KG1 (cell line): ENCODE data around the gene SLC7A7.
"Not testable (repeated sequence)": the region's sequence is repeated elsewhere in the genome, so short reads cannot be mapped to it uniquely, and the experiment has no call there.

ENCODE experiments used
- DNase-seq: peaks from one replicate; lab custom pipeline; 2025; lab: John Stamatoyannopoulos, UW

Gene SLC7A7

DNA sequence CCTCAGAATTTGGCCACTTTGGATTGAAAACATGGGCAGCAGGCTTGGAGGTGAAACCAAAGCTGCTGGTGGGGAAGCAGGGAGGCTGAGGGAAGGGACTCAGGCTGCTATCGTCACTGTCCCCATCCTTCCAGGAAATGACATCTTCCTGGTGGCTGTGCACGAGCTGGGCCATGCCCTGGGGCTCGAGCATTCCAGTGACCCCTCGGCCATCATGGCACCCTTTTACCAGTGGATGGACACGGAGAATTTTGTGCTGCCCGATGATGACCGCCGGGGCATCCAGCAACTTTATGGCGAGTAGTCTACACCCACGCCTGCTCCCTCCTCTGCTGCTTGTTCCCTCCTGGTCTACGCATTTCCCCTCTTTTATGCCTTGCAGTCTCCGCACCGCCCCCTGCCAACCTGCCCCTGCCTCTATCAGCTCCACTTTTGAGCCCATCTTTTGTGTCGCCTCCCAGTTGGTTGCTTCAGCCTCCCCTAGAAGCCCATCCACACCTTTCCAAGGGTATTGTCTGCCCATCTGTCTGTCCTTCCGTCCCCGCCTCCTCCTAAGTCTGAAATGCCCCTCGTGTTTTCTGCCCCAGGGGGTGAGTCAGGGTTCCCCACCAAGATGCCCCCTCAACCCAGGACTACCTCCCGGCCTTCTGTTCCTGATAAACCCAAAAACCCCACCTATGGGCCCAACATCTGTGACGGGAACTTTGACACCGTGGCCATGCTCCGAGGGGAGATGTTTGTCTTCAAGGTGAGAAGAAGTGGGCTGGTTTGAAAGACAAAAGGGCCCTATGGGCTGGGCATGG lies 28.1 kb upstream of the SLC7A7 start:
- no peak for DNase-seq

DNA sequence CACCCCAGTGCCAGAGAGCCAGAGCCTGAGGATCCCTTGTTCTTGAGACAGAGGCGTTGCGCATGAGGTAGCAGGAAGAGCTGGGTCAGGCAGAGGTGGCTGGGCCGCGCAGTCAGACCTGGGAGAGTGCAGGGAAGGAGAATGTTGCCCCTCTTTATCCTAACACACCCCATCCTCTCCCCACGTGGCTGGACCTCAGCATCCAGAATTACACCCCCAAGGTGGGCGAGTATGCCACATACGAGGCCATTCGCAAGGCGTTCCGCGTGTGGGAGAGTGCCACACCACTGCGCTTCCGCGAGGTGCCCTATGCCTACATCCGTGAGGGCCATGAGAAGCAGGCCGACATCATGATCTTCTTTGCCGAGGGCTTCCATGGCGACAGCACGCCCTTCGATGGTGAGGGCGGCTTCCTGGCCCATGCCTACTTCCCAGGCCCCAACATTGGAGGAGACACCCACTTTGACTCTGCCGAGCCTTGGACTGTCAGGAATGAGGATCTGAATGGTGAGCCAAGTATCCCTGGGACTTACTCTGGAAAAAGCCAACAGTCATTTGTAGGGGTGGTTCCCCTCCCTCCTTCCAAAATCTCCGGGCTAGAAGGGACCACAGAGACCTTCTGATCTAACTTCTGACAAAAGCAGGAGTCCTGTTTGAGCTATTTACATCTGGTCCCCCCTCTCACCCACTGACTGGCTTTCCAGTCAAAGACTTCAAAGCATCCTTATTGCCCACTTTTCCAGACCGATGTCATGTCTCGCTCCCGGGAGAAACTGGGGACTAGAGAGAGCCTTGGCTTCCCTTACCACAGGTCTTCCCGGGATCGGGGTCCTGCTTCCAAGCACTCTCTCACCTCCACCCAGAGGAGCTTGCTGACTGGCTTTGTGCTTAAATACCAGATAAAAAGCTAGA lies 27.2 kb upstream of the SLC7A7 start:
- no peak for DNase-seq

GRCh38 chr14:22841769-22842168 lies 26.5 kb upstream of the SLC7A7 start:
- DNase-seq, result no peak

- DNase-seq, result no peak
Measured at GRCh38 chr14:22841311-22841710, 26.1 kb upstream of the SLC7A7 start.

DNA sequence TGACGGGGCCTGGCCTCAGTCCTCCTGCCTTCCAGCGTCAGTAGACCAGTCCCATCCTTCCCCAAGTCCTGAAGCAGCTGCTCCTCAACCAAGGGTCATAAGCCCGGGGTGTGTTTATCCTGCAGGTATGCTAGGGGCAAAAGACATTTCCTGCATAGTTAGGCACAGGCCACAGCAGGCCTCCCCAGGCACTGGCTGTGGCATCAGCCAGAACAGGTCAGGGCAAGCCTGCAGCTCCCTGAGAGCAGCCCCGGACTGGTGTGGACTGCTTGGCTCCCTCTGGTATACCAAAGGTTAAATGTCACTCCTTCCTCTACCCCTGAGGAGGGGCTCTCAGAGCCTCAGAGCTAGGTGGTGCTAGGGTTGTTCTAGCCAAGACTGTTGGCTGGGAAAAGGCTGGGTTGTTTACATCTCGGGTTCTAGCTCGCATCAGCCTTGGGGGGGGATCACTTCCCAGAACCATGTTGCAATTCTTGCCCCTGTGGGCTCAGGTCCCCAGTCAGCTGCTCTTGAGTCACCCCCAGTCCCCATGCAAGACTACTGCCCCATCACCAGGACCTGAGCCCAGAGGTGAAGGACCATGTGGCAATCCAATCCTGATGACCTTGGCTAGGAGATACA lies 24.0 kb upstream of the SLC7A7 start:
- DNase-seq, result no peak

- no peak for DNase-seq
Measured at GRCh38 chr14:22838631-22839041, 23.4 kb upstream of the SLC7A7 start.

DNA sequence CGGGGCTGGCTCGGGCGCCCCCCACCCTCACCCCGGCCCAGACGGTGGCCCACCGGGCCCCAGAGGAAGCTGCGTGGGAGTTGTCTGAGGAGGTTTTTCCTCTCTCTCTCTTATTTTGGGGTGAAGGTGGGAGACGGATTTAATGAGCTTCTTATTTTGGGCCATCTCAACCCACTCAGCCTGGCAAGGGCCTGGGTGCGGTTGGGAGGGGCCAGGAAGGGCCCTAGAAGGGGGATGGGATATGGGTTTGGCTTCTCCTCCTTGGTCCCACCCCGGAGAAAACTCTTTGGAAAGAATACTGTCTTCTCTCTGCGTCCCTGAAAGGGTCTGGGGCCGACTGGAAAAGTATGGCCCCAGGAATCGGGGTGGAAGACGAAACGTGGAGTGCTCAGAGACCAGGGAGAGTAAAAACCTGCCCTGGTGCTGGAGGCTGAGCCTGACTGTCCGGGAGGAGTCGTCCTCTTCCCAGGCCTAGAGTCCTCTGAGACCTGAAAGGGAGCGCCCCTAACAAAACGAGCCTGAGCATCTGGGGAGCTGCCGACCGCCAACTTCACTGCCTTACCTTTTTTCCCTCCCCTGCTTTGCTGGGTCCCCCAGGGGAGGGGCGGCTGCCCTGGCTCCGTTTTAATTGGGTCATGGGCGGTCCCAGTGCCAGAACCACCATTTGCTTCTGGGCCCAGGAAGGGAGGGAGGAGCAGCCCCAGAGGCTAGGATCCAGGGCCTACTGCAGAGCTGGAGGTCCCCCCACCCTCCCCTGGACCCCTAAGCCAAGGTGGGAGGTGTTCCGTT lies 22.7 kb upstream of the SLC7A7 start:
- no peak for DNase-seq

- DNase-seq, result no peak
Measured at GRCh38 chr14:22837114-22837749, 22.0 kb upstream of the SLC7A7 start.

GRCh38 chr14:22836301-22837113 lies 21.3 kb upstream of the SLC7A7 start, which contains the start of gene MMP14:
TSS of gene MMP14 (plus strand) at chr14:22836585. CDS start at chr14:22836818, 233 bp downstream.
- DNase-seq, result no peak

DNA sequence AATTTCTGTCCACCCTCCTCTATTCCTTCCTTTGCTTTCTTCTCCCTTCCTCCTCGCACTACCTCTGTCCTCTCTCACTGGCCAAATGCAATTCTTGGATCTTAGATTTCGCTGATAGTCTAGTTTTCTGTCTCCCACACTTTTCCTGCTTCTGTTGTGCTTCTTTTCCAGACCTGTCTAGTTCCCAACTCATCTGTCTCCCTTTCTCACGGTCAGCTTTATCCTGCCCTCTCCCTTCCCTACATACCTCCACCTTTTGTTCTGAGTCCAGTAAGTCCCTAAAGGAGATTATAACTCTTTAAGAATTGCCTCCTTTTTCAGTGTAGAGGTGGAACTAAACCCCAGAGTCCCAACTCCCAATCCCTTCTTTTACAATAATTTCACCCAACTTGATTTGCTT lies 20.3 kb upstream of the SLC7A7 start:
- no peak for DNase-seq

- DNase-seq, result no peak
Measured at GRCh38 chr14:22830443-22831010, 15.3 kb upstream of the SLC7A7 start.

GRCh38 chr14:22829661-22830442 lies 14.6 kb upstream of the SLC7A7 start, which contains the start of gene MRPL52:
TSS of gene MRPL52 (plus strand) at chr14:22829887. CDS start at chr14:22829913, 26 bp downstream.
- DNase-seq, result peak; percentile 79

GRCh38 chr14:22829076-22829660 lies 13.9 kb upstream of the SLC7A7 start:
- DNase-seq, result not testable (repeated sequence)

DNA sequence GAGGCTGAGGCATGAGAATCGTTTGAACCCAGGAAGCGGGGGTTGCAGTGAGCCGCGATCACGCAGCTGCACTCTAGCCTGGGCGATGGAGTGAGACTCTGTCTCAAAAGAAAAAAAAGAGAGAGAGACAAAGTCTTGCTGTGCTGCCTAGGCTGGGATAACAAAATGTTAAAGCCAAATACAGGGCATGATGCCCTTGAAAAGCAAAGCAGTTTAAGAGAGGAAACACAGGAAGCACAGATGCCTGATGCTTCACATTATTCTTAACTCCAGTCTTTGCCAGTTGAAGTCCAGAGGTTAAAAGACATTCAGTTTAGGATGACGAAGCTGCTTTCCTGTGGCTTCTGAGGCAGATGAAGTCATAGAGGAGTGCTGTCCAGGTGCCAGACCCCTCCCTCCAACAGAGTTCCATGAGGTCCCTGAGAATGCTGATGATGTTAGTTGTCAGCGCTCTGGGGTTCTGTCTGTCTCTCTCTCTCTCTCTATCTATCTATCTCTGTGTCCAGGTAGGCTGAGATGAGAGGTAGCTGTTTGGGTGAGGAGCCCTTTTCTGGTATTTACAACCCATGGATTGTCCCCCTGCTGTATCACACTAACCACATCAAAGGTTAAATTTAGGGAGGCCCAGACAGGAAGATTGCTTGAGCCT lies 9.6 kb upstream of the SLC7A7 start:
- no peak for DNase-seq

DNA sequence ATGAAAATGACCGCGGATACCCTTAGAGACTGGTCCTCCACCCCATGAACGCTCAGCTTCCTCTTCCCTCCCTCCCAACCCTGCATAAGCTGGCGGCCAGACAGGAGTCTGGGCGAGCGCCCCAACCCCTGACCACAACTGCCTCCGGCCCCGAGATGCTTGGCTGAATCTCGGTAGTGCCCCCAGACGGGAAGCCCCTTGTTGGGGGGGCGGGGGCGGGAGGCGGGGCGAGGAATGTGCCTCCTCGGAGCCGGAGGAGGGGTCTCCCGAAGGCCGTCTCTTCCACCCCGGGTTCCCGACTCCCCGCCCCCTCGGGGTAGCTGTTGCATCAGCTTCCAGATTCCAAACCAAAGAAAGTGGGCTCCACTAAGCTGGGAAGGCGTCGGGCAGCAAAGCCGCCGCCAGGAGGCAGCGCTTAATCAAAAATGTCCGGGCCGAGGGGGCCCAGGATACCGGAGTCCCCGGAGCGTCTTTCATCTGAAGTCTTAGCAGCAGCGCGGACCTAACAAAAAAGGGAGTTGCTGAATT lies 7.4 kb upstream of the SLC7A7 start:
- peak; percentile 10 for DNase-seq

DNA sequence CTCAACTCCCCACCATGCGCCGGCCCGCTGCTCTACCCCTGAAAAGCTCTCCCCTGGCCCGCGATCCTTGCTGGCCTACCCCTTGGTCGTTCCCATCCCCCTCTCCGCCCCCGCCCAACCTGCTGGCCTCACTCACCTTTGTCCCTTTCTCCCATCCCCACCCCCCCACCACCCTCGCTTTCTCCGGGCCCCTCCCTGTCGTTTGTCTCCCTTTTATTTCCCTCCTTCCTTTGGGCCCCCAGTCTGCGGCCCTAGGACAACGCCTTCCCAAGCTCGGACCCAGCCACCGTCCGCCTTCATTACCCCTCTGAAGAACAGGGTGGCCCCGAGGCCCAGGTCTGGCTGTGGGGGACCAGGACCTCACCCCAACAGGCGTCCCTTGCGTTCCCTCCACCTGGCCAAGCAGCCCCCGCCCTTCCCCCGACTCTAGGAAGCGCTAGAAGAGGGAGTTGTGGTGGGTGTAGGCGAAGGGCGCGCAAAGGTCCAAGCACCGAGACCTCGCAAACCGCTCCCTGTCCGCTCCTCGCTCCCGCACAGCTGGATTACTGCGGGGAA lies 6.9 kb upstream of the SLC7A7 start:
- DNase-seq, result no peak

- no peak for DNase-seq
Measured at GRCh38 chr14:22821193-22822015, 6.2 kb upstream of the SLC7A7 start.
